GM18526 (cell line): Measurements from ENCODE around the gene TFF2.

Experiments
- POLR2A ChIP-seq: IDR thresholded peaks from 3 replicates; pipeline ENCODE4 v1.6.1; 2011; ENCODE audit not compliant: insufficient read length; ENCODE audit errors: extremely low read depth

TFF2 gene

DNA sequence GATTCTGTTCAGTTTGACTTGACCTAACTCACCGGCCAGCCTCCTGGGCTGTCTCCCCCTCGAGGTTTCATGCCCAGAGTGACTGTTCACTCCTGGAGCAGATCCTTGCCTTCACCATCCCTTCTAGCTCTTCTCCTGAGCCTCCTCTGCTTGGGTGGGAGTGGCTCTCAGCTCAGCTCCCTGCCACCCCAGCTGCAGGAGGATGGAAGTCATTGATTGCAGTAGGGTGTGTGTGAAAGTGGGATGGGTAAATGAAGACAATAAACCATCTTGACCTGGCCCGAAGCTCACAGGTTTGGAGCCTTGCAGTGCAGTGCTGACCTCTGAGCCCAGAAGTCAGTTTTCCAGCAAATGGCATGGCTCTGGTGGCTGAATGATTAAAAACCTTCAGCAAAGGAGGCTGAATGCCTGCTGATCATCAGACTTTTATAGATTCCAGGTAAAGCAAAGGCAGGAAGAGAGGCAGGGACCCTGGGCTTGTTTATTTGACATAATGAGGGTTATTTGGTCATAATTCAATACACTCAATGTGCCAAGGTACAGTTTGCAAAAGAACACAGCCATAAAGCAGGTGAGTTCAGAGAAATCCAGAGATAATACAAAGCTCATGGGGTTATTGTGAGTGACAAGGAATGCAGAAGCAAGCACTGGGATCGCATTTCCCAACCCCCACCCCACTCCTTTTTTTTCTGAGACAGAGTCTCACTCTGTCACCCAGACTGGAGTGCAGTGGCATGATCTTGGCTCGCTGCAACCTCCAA, 18.1 kb downstream of the TFF2 start:
- TF ChIP-seq POLR2A = no peak

DNA sequence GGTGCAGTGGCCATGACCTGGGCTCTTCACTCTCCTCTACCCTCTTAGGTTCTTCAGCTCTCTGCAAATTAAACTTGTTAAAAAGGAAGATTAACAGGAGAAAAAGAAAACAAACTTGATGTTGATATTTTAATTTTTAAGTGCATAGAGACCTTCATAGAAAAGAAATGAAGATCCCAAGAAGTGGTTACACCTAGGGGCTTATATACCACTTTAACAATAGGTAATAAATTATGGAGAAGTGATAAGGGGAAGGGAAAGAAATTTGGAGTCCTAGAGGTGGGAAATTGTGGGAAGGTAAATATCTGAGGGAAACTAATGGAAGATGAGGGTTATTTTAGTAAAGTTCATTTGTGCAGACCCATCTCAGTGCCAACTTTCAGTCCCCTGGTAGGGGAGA, 19.1 kb downstream of the TFF2 start:
- no peak for TF ChIP-seq POLR2A

DNA sequence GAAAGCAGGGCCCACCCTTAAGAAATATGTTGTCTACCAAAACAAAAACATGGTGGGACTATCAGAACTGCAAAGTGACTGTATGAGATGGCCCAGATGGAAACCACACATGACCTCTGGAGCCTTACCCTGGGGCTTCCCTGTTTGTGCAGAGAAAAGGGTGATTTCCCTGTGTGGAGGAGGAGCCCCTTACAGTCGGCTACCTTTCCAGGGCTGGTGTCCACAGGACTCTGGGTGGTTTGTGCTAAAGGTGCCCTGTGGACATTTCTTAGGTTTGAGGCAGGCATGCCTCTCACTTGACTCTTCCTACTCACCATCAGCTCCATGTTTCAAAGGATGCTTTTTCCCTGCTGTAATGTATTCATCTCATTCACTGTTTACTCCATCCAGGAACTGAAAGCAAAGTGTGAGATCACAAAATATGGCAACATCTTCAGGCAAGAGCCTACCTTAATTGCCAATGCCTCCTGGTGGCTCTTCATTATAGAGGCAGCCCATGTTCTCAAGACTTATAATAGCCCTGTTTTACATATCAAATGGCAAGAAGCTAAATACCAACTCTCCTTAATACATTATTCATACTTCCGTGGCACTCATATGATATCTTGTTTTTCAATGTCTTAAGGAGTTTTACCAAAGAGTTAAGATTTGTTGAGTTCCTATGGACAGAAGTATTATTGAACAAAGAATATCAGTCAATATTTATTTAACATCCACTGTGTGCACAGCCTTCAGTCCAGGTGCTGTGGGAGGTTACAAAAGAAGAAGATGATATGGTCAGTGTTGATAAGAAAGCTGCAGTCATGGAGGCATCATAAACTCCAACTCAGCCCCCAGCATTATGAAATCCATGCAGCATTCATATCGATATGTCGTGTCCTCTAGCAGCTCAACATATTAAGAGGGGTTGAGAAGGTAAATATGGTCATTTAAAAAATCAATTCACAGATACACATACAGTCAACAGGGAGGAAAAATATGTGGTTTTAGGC, 20.1 kb downstream of the TFF2 start:
- TF ChIP-seq POLR2A = no peak

DNA sequence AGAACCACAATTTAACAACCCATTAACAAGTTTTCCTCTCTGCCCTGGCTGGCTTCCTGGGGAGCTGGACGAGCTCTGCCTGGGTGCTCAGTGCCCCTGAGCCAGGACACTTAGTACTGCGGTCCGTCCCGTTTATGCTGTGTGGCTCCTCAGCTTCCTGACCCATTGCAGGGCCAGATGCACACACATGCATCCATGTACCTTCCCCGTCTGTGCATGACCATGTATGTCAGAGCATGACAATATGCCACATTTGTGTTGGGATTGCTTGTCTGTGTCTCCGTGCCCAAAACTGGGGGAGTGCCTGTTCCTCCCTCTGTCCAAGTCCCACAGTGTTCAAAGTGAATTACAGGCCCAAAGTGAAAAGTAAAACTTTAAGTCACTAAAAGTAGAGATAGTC, 25.9 kb downstream of the TFF2 start:
- no peak for TF ChIP-seq POLR2A

DNA sequence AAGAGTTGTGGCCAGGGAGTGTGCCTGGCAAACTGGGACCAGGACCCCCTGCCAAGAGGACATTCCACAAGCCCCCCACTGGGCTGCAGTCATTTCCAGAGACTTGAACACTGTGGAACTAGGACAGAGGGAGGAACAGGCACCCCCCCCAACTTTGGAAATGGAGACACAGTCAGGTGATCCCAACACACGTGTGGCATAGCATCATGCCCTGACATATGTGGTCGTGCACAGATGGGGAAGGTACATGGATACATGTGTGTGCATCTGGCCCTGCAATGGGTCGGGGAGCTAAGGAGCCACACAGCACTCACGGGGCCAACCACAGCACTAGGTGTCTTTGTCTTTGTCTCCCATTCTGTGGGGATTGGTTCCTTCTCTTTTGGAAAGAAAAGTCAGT, 28.9 kb downstream of the TFF2 start:
- no peak for TF ChIP-seq POLR2A

DNA sequence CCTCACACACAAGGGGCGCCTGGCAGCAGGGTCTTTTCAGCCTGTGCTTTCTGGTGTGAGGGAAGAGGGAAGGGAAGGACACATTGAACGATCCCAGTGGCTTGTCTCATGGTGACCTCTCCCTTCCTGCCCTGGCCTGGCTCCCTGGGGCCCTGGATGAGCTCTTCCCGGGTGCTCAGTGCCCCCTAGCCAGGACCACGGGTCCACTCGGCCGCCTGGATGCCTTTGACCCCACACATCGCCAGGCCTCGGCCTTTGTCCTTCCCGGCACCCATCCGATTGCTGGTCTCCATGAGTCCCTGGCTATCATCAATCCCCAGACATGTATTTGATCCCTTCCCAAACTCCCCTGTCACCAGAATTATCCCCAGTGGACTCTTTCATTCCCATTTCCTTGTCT, 29.6 kb downstream of the TFF2 start:
- no peak for TF ChIP-seq POLR2A

DNA sequence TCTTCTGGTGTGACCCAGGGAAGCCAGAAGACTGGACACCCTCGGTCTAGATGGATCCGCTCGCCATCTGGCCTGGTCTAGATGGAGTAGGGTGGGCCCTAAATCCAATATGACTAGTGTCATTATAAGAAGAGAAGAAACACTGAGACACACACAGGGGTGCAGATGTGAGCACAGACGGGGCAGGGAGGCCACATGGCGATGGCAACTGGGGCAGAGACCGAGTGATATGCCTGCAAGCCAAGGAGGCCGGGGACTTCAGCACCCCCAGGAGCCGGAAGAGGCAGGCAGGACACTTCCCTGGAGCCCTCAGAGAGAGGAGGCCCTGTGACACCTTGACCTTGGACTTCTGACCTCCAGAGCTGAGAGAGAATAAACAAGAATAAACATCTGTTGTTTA, 30.0 kb downstream of the TFF2 start:
- no peak for TF ChIP-seq POLR2A

DNA sequence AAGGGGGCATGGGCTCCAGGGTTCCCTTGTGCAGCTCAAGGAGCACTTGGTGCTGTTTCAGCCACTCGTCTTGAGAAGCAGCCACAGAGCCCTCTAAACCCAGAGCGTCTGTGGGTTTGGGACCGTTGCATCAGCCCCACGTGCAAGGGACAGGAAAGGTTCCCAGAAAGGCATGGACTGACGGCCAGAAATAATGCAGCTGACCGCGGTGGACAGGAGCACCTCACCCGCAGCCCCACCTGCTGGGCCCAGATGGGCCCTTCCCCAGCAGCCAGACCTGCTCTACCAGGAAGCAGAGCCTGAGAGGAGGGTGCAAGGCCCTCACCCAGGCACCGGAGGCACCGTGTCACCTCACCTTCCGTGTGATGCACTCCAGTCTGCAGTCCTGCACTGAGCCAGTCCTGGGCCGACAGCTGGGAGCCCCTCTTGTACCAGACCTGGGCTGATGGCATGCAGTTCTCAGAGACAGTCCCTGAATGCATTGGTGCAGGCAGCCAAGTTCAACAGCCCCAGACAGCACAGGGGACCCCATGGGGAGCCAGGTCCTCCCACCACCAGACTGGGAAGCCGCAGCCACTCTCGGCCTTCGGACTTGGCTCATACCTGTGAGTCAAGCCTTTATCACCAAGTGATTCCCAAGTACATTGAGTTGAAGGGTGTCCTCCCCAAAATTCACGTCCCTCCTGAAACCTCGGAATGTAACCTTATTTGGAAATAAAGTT, 30.8 kb downstream of the TFF2 start:
- TF ChIP-seq POLR2A = no peak

DNA sequence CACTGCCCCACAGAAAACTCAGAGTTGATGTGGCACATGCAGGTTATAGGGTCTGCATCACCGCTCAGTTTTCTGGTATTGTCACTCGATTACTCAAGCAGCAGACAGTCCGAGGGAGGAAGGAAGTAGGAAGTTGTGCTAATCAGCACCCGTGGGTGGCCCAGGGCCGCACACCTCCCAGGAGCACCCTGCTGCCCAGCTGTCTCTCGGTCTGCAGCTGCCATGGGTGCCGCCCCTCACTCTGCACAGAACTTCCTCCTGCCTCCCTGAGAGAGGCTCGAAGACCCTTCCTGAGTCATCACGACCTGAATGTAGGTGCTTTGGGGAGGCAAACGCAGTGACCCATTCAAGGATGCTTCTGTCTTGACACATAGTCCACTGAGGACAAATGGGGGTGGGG, 31.4 kb downstream of the TFF2 start:
- no peak for TF ChIP-seq POLR2A

DNA sequence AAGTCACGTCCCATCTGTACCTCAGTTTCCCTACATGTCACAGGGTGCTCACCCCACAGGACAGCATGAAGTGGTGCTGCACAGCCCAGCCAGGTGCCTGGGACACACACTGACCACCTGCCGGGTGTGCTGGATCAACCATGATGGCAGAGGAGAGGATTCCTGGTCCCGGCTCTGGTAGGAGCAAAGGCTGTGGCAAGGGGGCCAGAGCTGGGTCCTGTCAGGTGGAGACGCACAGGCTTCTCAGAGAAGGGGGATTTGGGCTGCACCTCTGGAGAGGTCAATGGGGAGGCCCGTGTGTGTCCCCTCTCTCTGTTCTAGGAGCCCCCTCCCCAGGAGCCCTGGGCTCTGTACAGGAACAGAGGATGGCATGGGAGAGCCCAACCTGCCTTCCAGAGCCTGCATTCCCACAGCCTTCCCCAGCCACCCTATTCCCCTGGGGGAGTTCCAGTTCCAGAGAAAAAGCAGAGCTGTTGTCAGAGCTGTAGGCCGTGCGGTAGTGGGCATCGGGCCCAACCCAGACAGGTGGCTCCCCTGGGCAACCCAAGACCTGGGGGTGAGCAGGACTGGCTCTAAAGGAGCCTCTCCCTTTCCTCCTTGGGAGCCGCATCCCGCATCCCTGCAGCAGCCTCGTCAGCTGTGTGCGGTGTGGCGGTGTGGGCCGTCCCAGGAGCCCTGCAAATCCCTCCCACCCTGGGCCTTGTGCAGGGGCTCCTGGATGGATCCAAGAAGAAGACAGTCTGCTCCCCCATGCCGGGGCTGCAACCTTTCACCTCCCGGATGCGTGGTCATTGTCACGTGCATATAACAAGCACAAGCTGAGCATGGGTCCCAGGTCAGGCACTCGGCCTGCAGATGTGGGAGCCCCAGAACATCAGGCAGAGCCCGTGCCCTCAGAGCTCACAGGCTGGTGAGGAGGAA, 32.7 kb downstream of the TFF2 start:
- no peak for TF ChIP-seq POLR2A

DNA sequence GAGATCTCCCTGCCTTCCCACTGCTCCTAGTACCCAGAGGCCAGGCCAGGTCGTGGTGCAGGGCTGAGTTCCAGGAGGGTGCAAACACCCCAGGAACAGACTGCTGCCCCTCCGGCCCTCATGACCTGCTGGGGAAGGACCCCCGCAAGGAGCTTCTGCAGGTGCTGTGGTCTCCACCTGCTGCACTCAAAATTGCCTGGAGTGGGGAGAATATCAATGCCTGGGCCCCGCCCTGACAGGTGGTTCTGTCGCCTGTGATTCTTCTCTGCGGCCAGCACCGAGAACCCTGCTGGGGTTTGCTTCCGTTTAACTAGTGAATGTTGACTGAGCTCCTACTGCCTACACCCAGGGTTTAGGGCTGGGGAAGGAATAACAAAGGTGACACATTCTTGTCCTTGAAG, 33.5 kb downstream of the TFF2 start:
- no peak for TF ChIP-seq POLR2A

DNA sequence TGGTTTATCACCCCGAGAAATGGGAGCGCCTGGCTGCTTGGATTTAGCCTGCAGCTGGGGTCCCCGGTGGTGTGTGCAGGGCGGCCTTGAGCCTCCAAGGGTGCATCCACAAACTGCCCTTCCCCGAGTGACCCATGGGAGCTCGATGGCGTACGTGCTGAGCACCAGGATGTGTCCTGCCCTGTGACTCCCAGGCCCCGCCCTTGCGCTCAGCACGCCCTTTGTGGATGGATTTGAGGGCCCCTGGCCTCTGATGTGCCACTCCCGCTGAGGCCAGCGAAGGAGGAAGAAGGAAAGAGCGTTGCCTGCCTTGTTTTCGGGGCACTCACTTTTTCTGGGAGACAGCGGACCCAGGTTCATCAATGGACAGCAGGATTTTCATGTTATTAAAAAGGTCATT, 33.9 kb downstream of the TFF2 start:
- no peak for TF ChIP-seq POLR2A

DNA sequence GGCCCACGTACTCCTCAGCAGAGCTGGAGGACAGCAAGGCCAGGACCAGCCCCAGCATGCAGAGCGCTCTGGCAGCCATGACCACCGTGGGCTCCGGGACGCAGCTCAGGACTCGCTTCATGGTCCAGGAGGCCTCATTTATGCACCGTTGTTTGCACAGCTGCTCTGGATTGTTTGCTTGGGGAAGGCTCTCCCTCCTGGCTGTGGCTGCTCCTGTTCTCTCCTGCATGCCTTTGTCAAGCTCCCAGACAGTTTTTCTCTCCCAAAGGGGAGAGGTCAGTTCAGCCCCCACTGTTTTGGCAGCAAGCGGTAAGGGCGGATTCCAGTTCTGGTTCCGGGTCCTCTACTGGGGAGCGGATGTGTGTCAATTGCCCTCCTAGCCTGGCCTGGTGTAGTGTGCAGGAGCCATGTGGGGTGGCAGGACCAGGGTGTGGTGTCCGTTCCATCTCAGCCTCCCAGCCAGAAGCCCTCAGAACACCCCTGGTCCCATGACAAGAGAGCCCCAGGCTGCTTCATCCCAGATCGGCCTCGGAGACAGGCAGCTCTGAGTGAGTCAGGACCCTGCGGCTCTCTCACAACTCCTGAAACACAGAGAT, 35.4 kb downstream of the TFF2 start, which contains the start of gene TFF3:
Gene TFF3, minus strand, starts transcription at position 114 of the 596 bp plus-strand sequence. Its CDS starts 35 bp downstream, at position 79.
- no peak for TF ChIP-seq POLR2A
